ENCODE measurements around the gene PRPF38A.

Gene PRPF38A

GRCh38 chr1:52404116-52404974 lies at the start of gene PRPF38A, which contains the start of gene ORC1:
Gene PRPF38A, plus strand, starts transcription at chr1:52404602. Its CDS starts 148 bp downstream, at chr1:52404750.
Gene ORC1, minus strand, starts transcription at chr1:52404423. Its CDS starts 2,200 bp downstream, at chr1:52402223.
- FAIRE-seq: no peak
- DNase-seq (ENCODE audit: insufficient read length, low spot score): peak; percentile 90
- TF ChIP-seq, protein P1, sequence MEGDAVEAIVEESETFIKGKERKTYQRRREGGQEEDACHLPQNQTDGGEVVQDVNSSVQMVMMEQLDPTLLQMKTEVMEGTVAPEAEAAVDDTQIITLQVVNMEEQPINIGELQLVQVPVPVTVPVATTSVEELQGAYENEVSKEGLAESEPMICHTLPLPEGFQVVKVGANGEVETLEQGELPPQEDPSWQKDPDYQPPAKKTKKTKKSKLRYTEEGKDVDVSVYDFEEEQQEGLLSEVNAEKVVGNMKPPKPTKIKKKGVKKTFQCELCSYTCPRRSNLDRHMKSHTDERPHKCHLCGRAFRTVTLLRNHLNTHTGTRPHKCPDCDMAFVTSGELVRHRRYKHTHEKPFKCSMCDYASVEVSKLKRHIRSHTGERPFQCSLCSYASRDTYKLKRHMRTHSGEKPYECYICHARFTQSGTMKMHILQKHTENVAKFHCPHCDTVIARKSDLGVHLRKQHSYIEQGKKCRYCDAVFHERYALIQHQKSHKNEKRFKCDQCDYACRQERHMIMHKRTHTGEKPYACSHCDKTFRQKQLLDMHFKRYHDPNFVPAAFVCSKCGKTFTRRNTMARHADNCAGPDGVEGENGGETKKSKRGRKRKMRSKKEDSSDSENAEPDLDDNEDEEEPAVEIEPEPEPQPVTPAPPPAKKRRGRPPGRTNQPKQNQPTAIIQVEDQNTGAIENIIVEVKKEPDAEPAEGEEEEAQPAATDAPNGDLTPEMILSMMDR (IDR thresholded peaks at IDR 0.05; ENCODE audit: insufficient read depth, missing control alignments): no peak

DNA sequence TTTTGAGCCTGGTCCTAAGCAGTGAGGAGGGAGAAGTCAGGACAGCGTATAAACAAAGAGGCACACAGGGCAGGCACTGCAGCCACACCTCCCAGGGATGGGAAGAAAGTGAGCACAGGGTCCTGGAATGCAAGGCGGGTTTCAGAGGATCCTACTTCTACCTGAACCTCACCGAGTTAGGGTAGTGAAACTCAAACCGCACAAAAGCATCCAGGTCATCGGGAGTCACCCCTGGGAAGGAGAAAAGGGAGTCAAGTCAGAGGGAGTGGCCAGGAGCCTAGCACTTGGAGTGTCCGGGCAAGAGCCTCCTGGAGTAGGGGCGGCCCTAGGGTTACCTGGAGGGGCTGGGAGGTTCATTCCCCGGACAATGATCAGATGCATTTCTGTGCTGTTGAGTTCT lies 49.0 kb upstream of the PRPF38A start:
- TF ChIP-seq, protein P1 (IDR thresholded peaks at IDR 0.05; ENCODE audit: insufficient read depth, missing control alignments): no peak
- FAIRE-seq (no peak), DNase-seq (ENCODE audit: insufficient read length, low spot score) (no peak)

DNA sequence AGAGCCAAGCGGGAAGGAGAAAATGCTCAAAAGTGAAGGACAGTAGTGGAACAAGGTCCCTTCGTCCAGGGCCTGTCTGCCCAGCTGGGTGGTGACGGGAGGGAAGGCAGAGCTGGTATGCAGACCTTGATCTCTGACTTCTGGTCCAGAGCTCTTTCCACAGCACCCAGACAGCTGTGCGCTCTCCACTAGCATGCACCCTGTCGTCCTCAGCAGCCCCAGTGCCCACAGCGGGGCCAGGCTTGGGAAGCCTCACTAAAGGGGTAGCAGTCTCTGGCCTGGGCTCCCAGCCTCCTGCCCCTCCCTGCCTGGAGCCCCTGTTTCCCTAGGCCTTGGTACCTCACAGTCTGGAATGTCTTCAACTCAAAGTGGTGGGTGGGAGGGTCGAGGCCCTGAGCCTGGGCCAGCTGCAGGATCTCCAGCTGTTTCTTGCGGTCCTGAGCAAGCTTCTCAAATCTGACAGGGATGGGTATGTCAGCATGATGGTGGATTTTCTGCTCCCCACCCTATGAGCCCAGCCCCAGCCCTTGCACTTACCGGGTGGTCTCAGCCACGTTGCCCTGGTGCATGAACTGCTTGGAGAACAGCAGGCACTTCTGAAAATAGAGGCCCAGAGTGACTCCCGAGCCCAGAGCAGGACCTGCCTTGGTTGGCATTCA lies 48.4 kb upstream of the PRPF38A start:
- FAIRE-seq (no peak), DNase-seq (ENCODE audit: insufficient read length, low spot score) (no peak)
- TF ChIP-seq, protein P1 (IDR thresholded peaks at IDR 0.05; ENCODE audit: insufficient read depth, missing control alignments): no peak

GRCh38 chr1:52356818-52357355 lies 47.5 kb upstream of the PRPF38A start:
- no peak for FAIRE-seq
- no peak for DNase-seq (ENCODE audit: insufficient read length, low spot score)
- TF ChIP-seq, protein P1 (IDR thresholded peaks at IDR 0.05; ENCODE audit: insufficient read depth, missing control alignments): no peak

DNA sequence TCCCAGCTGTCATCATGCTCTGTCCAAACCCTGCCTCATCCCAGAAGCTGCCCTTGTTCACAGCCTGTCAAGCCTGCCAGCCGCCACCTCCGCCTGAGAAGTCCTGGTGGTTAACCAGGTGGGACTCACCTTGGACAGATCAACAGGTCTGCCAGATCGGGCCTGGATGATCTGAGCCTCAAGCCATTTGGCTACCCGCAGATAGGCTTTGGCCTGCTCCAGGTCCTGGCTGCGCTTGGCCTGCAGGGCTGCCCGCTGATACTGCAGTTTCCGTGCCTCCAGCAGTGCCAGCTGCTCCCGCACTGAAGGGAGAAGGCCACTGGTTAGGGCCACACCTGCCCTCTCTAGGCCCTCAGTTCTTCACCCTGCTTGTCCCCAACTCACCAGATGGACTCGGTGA lies 47.0 kb upstream of the PRPF38A start:
- no peak for DNase-seq (ENCODE audit: insufficient read length, low spot score)
- FAIRE-seq: no peak
- TF ChIP-seq, protein P1 (IDR thresholded peaks at IDR 0.05; ENCODE audit: insufficient read depth, missing control alignments): no peak

- no peak for FAIRE-seq
- TF ChIP-seq, protein P1 (IDR thresholded peaks at IDR 0.05; ENCODE audit: insufficient read depth, missing control alignments): no peak
- no peak for DNase-seq (ENCODE audit: insufficient read length, low spot score)
Observed at GRCh38 chr1:52358851-52359497, 45.4 kb upstream of the PRPF38A start.

Data from D721Med (cell line).